ENCODE measurements around the gene PLA2G4C.

The PLA2G4C gene

GRCh38 chr19:48110350-48110966 lies at the start of gene PLA2G4C:
TSS of gene PLA2G4C (minus strand) at chr19:48110817. CDS start at chr19:48106529, 4,288 bp downstream.
- Histone ChIP-seq H3K27me3 (ENCODE audit: control insufficient read depth, insufficient read depth, low read length) (no peaks in the 10 kb centered on the region), H3K4me3 (ENCODE audit: low read length) (peak within 1 kb of the TSS; percentile 39; the same call in 1 of the 2 replicates), H3K27ac (ENCODE audit: low read length) (no peak within 1 kb of the TSS), H3K36me3 (ENCODE audit: control insufficient read depth, insufficient read depth, low read length) (no peaks in the 10 kb centered on the region), H3K4me1 (ENCODE audit: control insufficient read depth, insufficient read depth, low read length) (no peaks in the 10 kb centered on the region), H3K9me3 (ENCODE audit: control insufficient read depth, insufficient read depth, low read length) (no peaks in the 10 kb centered on the region)
- no CpG with 5 or more reads among the region's 27 CpGs for WGBS (ENCODE audit: insufficient coverage, insufficient read length)
- DNase-seq (ENCODE audit: low read depth, low spot score): peak; percentile 82

GRCh38 chr19:48158210-48158790 lies 47.7 kb upstream of the PLA2G4C start:
- WGBS (ENCODE audit: insufficient coverage, insufficient read length): no CpG with 5 or more reads among the region's 12 CpGs
- no peaks in the 10 kb centered on the region for H3K4me1 ChIP-seq (ENCODE audit: control insufficient read depth, insufficient read depth, low read length)
- no peak overlapping the region for H3K27ac ChIP-seq (ENCODE audit: low read length)
- H3K36me3 ChIP-seq (ENCODE audit: control insufficient read depth, insufficient read depth, low read length): peaks cover 6% of the 10 kb centered on the region
- H3K4me3 ChIP-seq (ENCODE audit: low read length): no peak overlapping the region
- DNase-seq (ENCODE audit: low read depth, low spot score): no peak
- no peaks in the 10 kb centered on the region for H3K9me3 ChIP-seq (ENCODE audit: control insufficient read depth, insufficient read depth, low read length)
- no peaks in the 10 kb centered on the region for H3K27me3 ChIP-seq (ENCODE audit: control insufficient read depth, insufficient read depth, low read length)

- whole genome bisulfite sequencing (ENCODE audit: insufficient coverage, insufficient read length): no CpG with 5 or more reads among the region's 9 CpGs
- no peaks in the 10 kb centered on the region for H3K4me1 ChIP-seq (ENCODE audit: control insufficient read depth, insufficient read depth, low read length)
- no peak overlapping the region for H3K4me3 ChIP-seq (ENCODE audit: low read length)
- peaks cover 5% of the 10 kb centered on the region for H3K36me3 ChIP-seq (ENCODE audit: control insufficient read depth, insufficient read depth, low read length)
- DNase-seq (ENCODE audit: low read depth, low spot score): no peak
- H3K27me3 ChIP-seq (ENCODE audit: control insufficient read depth, insufficient read depth, low read length): no peaks in the 10 kb centered on the region
- no peaks in the 10 kb centered on the region for H3K9me3 ChIP-seq (ENCODE audit: control insufficient read depth, insufficient read depth, low read length)
- H3K27ac ChIP-seq (ENCODE audit: low read length): no peak overlapping the region
Measured at GRCh38 chr19:48154003-48154402, 43.4 kb upstream of the PLA2G4C start.

GRCh38 chr19:48152551-48152950 lies 41.9 kb upstream of the PLA2G4C start:
- WGBS (ENCODE audit: insufficient coverage, insufficient read length): no CpG with 5 or more reads among the region's 8 CpGs
- Histone ChIP-seq H3K27me3 (ENCODE audit: control insufficient read depth, insufficient read depth, low read length) (no peaks in the 10 kb centered on the region), H3K9me3 (ENCODE audit: control insufficient read depth, insufficient read depth, low read length) (no peaks in the 10 kb centered on the region), H3K27ac (ENCODE audit: low read length) (no peak overlapping the region), H3K4me3 (ENCODE audit: low read length) (no peak overlapping the region), H3K36me3 (ENCODE audit: control insufficient read depth, insufficient read depth, low read length) (peaks cover 11% of the 10 kb centered on the region), H3K4me1 (ENCODE audit: control insufficient read depth, insufficient read depth, low read length) (no peaks in the 10 kb centered on the region)
- peak; percentile 39 for DNase-seq (ENCODE audit: low read depth, low spot score)

GRCh38 chr19:48149430-48149829 lies 38.8 kb upstream of the PLA2G4C start:
- no CpG with 5 or more reads among the region's 6 CpGs for WGBS (ENCODE audit: insufficient coverage, insufficient read length)
- H3K27me3 ChIP-seq (ENCODE audit: control insufficient read depth, insufficient read depth, low read length): no peaks in the 10 kb centered on the region
- no peak overlapping the region for H3K27ac ChIP-seq (ENCODE audit: low read length)
- H3K4me1 ChIP-seq (ENCODE audit: control insufficient read depth, insufficient read depth, low read length): no peaks in the 10 kb centered on the region
- DNase-seq (ENCODE audit: low read depth, low spot score): no peak
- peaks cover 19% of the 10 kb centered on the region; the same call in 1 of the 2 replicates for H3K36me3 ChIP-seq (ENCODE audit: control insufficient read depth, insufficient read depth, low read length)
- H3K4me3 ChIP-seq (ENCODE audit: low read length): no peak overlapping the region
- no peaks in the 10 kb centered on the region for H3K9me3 ChIP-seq (ENCODE audit: control insufficient read depth, insufficient read depth, low read length)

GRCh38 chr19:48148576-48148975 lies 38.0 kb upstream of the PLA2G4C start:
- Histone ChIP-seq H3K27me3 (ENCODE audit: control insufficient read depth, insufficient read depth, low read length) (no peaks in the 10 kb centered on the region), H3K36me3 (ENCODE audit: control insufficient read depth, insufficient read depth, low read length) (peaks cover 20% of the 10 kb centered on the region), H3K4me1 (ENCODE audit: control insufficient read depth, insufficient read depth, low read length) (no peaks in the 10 kb centered on the region), H3K9me3 (ENCODE audit: control insufficient read depth, insufficient read depth, low read length) (no peaks in the 10 kb centered on the region), H3K27ac (ENCODE audit: low read length) (no peak overlapping the region), H3K4me3 (ENCODE audit: low read length) (no peak overlapping the region)
- WGBS (ENCODE audit: insufficient coverage, insufficient read length): no CpG with 5 or more reads among the region's 9 CpGs
- DNase-seq (ENCODE audit: low read depth, low spot score): no peak

GRCh38 chr19:48147597-48148175 lies 37.1 kb upstream of the PLA2G4C start:
- Histone ChIP-seq H3K4me1 (ENCODE audit: control insufficient read depth, insufficient read depth, low read length) (no peaks in the 10 kb centered on the region), H3K4me3 (ENCODE audit: low read length) (no peak overlapping the region), H3K36me3 (ENCODE audit: control insufficient read depth, insufficient read depth, low read length) (peaks cover 23% of the 10 kb centered on the region), H3K27me3 (ENCODE audit: control insufficient read depth, insufficient read depth, low read length) (no peaks in the 10 kb centered on the region), H3K27ac (ENCODE audit: low read length) (no peak overlapping the region), H3K9me3 (ENCODE audit: control insufficient read depth, insufficient read depth, low read length) (no peaks in the 10 kb centered on the region)
- no peak for DNase-seq (ENCODE audit: low read depth, low spot score)
- WGBS (ENCODE audit: insufficient coverage, insufficient read length): no CpG with 5 or more reads among the region's 4 CpGs

- Histone ChIP-seq H3K4me3 (ENCODE audit: low read length) (no peak overlapping the region), H3K27me3 (ENCODE audit: control insufficient read depth, insufficient read depth, low read length) (no peaks in the 10 kb centered on the region), H3K9me3 (ENCODE audit: control insufficient read depth, insufficient read depth, low read length) (no peaks in the 10 kb centered on the region), H3K27ac (ENCODE audit: low read length) (no peak overlapping the region), H3K36me3 (ENCODE audit: control insufficient read depth, insufficient read depth, low read length) (peaks cover 19% of the 10 kb centered on the region), H3K4me1 (ENCODE audit: control insufficient read depth, insufficient read depth, low read length) (no peaks in the 10 kb centered on the region)
- DNase-seq (ENCODE audit: low read depth, low spot score): no peak
- WGBS (ENCODE audit: insufficient coverage, insufficient read length): no CpG with 5 or more reads among the region's 6 CpGs
Measured at GRCh38 chr19:48139053-48139452, 28.4 kb upstream of the PLA2G4C start.

GRCh38 chr19:48137411-48137810 lies 26.8 kb upstream of the PLA2G4C start:
- WGBS (ENCODE audit: insufficient coverage, insufficient read length): no CpG with 5 or more reads among the region's 26 CpGs
- no peak overlapping the region for H3K27ac ChIP-seq (ENCODE audit: low read length)
- H3K36me3 ChIP-seq (ENCODE audit: control insufficient read depth, insufficient read depth, low read length): peaks cover 18% of the 10 kb centered on the region
- no peaks in the 10 kb centered on the region for H3K4me1 ChIP-seq (ENCODE audit: control insufficient read depth, insufficient read depth, low read length)
- H3K4me3 ChIP-seq (ENCODE audit: low read length): no peak overlapping the region
- H3K9me3 ChIP-seq (ENCODE audit: control insufficient read depth, insufficient read depth, low read length): no peaks in the 10 kb centered on the region
- no peaks in the 10 kb centered on the region for H3K27me3 ChIP-seq (ENCODE audit: control insufficient read depth, insufficient read depth, low read length)
- no peak for DNase-seq (ENCODE audit: low read depth, low spot score)

GRCh38 chr19:48136547-48136946 lies 25.9 kb upstream of the PLA2G4C start:
- Histone ChIP-seq H3K4me1 (ENCODE audit: control insufficient read depth, insufficient read depth, low read length) (no peaks in the 10 kb centered on the region), H3K4me3 (ENCODE audit: low read length) (no peak overlapping the region), H3K27me3 (ENCODE audit: control insufficient read depth, insufficient read depth, low read length) (no peaks in the 10 kb centered on the region), H3K36me3 (ENCODE audit: control insufficient read depth, insufficient read depth, low read length) (peaks cover 18% of the 10 kb centered on the region), H3K9me3 (ENCODE audit: control insufficient read depth, insufficient read depth, low read length) (no peaks in the 10 kb centered on the region), H3K27ac (ENCODE audit: low read length) (no peak overlapping the region)
- WGBS (ENCODE audit: insufficient coverage, insufficient read length): no CpG with 5 or more reads among the region's 4 CpGs
- no peak for DNase-seq (ENCODE audit: low read depth, low spot score)
